Activated T-cell treated with anti-CD3 and anti-CD28 coated beads for 48 hours (primary cell): ENCODE measurements around the gene METTL14.

Source experiments
- DNase-seq: peaks from one replicate; pipeline ENCODE4 v3.0.0-alpha.2; 2020; ENCODE audit warnings: low read depth

Gene METTL14

DNA sequence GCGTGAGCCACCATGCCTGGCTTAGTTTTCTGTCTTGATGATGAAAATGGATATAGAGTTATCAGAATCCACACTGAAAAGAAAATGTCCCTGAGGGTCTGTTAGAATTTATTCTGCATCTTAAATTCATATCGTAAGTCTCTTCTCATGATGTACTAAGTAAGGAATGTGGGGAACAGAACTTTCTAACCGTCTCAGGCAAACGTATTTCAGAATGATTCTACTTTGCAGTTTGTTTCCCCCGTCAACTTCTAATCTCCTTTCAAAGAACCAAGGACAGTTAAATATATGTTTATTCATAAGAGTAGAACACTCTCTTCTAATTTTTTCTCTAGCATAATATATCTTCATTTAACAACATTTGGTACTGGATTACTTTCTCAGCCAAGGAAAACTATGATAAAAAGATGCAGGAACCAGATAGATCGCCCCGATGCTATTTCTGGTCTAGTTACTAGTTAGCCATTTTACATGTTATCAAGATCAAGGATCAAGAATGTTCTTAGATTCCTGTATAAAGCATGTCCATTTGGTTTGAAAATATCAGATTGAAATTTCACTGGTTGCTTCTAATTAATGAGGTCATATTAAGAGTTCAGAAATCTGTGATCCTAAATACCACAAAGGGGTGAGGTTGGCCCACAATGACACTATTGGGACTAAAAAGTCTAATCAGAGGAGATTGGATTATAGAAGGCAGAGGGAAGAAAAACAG is 49.5 kb downstream of the METTL14 start:
- no peak for DNase-seq

DNA sequence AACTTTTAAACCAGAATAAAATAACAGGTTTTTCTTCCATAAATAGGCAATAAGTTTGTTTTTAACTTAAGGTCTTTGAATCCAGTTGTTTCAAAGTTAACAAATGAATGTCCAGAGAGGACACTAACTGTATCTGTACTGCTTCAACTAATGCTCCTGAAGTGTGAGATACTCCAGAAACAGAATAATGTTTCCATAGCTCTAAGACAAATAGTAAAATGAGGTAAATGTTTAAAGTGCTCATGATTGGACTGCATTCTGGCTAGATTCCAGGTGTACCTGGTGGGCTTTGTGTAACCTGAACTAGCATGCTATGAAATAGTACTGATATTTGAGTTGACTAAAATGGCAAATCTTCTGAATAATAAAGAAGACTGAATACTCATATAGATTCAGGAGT is 51.7 kb downstream of the METTL14 start:
- no peak for DNase-seq

DNA sequence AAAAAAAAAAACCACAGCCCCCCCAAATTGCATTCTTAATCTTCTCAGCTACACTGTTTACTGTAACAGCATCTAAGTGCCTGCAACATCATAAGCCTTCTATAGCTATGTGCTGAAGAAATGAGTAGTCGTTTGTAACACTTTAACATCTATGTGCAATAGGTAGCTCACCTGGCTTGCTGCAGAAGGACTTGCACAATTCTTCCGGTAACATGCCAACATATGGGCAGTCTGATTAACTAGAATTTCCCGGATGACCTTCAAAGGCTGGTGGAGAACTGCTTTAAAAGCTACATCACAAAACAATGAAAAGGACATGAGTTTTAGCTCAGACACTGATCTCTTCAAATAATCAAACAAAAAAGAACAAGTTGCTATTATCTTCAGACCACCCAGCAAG is 52.9 kb downstream of the METTL14 start:
- DNase-seq: no peak

DNA sequence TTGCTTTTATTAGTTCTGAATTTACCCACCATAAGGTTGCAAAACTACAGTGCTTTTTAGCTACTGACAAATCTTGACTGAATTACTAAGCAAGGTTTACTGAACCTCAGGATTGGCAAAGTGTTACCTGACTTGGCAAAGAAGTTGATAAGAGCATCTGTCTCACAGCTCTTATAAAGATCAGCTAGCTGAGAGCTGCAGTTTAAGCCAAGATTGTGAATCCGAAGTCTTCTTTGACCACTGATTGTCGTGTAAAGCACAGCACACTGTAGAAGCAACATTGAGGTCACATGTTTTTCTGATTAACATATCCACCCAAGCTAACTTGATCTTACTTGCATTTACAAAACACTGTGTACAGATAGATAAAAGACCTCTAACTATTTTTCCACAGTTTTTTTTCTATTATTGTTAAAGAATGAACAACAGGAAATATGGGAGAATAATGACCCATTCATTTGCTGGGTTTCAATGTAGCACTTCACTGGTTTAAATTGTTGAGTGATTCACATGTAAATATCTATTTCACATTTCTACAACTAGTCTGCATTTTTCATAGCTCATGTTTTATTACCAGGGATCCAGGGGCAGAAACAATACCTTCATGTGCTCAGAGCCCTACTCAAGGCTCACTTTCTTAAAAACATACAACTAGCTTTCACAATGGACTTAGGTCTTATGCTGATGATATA is 54.0 kb downstream of the METTL14 start:
- DNase-seq: no peak

DNA sequence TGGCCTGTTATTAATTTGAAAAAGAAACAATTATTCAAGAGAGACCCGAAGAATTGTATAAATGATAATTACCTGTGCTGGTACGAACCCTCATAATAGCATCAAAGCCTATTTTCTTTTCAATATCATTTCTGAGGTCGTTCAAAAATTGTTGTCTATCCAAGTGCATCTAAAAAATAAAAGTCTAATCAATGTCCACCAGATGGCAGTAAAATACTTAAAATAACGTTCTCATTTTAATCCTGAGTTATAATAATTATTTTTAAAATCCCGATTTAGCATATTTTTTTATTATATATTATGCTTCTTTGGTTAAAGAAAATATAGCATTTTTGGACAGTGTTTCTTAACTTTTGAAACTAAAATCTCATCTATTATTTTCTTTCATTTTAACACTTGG is 55.7 kb downstream of the METTL14 start:
- no peak for DNase-seq

DNA sequence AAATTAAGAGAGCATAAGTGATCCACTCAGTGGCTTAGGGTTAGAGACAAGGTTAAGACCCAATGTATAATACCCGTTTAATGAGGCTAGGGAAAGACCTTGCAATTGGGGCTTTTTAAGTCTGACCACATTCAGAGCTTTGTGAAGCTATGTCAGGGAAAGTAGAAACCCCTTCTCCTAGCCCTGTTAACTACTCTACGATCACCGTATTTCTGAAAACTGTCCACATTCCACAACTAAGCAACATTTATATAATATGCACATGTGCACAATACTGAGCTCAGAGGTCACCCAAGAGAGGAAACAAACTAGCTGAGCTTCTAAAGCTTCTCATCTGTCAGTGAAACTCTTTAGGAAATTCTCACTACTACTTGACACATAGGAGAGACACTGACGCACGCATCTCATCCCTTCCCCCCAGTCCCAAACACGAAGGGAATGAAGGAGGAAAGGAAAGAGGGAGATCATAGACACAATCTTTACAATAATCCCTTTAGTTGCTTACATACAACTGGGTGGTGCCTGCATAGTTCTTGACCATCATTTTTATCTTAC is 56.2 kb downstream of the METTL14 start:
- DNase-seq: no peak

DNA sequence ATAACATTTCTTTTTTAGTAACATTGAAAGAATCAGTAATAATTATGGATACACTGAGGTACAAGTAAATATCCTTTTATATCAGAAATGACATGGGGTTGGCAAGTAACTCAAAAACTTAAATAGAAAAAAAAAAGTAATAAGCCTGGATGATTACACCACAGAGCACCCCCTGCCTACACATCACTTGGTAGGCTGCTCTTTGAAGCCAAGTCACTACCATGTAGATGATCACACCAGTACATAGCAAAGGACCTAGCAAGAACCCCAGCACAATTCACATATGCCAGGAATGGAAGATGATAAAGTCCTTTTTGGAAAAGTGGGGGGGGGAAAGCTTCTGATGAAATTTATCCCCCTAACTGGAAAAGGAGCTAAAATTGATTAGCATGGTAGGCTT is 56.9 kb downstream of the METTL14 start:
- no peak for DNase-seq

DNA sequence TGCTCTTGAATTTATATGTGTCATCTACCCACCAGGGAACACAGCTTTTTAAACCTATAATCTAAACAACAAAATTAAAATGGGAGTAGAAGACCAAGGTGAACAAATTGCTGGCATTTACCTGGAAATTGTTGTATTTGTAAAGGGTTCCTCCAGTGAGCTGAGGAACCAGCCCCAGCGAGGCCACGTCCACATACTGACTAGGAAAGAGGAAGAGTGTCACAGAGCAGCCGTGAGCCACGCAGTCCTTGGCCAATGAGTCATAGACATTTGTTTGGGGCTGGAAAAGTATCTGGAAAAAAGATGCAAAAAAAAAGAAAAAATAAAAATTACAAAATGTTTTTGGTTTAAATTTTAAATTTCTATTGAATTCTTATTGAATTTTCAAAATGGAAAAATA is 58.7 kb downstream of the METTL14 start:
- no peak for DNase-seq

DNA sequence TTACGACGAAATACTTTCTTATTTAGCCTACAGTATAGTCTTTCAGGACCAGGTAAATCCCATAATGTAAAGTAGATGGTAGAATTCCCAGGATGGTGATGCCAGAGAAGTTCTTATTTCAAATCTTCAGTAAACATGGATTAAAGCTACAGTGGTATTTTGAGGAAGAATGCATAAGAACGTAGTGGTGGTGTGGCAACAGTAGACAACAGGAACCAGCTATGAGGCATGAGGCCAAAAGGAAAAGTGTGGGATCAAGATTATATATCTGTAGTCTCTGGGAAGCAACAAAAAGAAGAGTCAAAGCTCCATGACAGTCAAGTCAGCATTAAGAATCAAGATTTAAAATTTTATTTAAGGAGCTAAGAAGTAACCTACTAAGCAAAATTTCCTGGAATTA is 60.2 kb downstream of the METTL14 start:
- DNase-seq: no peak

DNA sequence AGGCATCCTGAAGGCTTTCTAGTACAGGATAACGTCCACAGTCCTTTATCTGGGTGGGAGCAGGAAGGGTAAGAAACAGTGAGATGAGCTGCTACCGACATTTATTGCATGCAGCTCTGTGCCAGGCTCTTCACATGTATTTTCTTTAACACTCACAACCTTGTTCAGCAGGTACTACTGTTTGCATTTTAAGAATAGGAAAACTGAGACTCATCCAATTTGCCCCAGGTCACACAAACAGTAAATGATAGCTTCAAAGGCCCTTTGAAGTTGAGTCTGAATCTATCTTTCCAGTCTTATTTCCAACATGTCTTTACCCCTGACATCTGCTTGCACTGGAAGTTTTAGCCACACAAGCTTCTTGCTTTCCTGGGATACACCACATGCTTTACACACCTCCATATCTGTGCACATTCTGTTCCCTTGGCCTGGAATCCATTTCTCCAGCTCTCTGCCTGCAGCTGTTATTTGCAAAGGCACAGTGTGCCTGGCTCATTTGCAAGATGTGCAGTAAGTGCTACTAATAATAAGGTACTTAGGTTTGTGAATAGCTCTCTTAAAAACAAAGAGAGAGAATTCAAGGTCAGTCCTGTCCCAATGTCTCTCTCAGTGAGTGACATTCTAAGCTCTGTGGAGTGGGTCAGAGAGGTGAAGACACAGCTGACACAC is 61.2 kb downstream of the METTL14 start:
- no peak for DNase-seq

DNA sequence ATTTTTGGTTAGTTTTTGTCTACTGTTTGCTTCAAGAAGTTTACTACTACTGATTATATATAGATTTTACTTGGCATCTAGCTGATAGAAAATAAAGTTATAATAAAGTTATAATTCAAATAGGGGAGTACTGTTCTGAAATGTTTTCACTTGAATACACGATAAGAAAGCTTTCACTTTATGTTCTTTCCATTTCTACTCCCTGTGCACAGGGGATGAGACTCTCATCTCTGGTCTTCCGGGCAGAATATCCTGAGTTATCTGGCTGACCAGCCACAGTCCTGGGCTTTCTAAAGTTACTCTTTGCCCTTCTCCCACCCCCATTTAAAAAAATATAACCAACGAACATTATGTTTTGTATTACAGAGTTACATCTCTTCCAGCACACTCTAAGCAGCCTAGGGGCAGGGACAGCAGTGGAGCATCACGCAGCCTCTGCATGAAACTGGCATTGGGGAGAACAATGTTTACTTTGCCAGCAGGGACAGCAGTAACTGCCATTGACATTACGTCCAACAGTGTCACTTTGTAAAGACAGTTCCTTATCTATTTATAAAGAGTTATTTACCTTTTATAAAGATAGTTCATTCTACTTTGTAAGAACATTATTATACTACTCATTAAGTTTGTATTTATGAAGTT is 64.3 kb downstream of the METTL14 start:
- no peak for DNase-seq

DNA sequence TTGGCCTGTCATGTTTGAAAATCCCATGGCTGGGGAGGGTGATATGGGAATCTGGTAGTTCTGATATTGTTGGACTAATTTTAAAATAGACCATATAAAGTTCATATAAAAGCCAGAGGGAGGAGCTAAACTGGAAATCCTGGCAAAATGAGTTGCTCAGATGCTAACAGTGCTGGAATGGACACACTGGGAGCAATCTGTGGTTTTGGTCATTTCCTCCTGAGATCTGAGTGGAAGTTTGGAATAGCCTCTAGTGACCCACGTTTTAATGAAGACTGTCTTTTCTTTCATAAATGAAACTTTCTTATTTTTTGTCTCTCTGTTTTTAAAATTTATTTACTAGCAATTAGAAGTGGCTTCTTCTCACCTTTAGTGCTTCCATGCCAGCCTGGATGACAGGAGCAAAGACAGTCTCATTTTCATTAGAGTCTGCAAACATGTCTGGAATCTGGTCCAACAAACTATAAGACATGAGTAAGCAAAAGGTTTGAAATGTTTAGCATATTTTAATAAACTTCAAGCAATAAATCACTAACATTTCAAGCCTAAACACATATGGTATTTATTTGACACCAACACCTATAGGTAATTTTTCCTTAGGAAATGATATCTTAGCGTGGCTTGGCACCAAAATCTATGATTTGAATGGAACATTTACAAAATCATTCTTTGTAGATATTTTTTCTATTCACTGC is 66.6 kb downstream of the METTL14 start:
- no peak for DNase-seq

DNA sequence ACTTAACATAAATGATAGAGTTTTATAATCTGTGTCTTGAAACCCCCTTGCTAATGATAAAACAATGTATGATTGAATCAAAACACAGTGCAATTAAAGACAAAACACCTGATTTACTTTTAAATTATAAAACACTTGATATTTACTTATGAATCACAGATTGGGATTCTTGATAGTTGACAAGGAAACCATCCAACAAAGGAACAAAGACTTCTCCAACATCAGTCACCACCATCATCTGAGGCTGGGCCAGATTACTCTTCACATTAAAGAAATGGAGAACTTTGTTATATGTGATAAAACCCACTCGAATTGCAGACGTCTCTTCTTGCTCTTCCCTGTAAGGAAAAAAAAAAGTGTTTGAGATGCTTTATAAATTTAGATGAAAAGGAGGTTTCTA is 67.4 kb downstream of the METTL14 start:
- no peak for DNase-seq

DNA sequence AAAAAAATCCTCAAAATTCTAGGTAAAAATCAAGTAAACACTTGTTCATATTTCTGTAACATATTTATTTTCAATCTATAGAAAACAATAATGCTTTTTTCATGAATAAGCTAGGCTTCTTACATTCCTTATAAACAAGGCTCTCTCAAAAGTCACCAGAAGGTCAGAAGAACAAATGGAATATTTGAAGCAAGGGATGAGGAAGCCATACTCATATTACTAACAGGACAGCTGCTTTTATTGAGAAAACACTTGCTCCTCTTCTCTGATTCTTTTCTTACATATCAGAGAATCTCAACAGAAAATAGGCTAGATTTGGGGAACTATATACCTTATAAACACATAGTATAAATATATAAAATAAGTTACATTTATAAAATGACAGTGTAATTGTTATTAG is 67.9 kb downstream of the METTL14 start:
- no peak for DNase-seq

DNA sequence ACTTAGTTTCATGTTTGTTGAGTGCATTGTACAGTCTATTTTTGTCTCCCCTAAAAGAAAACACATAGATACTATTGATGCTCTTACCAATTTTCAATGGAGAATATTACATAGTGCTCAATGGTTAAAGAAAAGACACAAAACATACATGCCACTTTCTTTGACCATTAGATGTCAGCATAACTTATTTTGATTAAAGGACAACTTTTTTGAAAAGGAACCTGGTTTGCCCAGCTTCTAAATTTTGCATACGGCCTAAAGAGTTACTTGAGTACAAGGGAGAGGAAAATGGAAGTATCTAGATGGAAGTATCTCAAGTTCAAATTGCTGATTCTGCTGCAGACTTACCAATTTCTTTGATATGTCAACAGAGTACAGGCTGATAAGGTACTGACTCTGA is 68.5 kb downstream of the METTL14 start:
- no peak for DNase-seq

DNA sequence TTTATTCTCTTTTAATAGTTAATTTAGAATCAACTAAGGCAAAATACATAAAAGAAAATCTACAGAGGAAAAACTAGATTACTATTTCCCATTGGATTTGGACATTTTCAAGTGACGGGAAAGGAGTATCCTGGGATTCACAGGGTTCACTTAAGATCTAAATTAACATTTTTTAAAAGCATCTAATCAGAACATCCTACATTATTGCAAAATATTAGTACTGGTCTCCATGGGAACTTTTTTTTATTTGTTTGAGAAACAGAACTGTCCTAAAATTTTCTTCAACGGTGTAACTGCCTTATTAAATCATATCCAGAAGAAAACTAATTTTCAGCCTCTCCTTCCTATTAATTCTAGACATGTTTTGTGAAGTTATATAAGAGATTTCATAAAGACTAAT is 69.7 kb downstream of the METTL14 start:
- no peak for DNase-seq

DNA sequence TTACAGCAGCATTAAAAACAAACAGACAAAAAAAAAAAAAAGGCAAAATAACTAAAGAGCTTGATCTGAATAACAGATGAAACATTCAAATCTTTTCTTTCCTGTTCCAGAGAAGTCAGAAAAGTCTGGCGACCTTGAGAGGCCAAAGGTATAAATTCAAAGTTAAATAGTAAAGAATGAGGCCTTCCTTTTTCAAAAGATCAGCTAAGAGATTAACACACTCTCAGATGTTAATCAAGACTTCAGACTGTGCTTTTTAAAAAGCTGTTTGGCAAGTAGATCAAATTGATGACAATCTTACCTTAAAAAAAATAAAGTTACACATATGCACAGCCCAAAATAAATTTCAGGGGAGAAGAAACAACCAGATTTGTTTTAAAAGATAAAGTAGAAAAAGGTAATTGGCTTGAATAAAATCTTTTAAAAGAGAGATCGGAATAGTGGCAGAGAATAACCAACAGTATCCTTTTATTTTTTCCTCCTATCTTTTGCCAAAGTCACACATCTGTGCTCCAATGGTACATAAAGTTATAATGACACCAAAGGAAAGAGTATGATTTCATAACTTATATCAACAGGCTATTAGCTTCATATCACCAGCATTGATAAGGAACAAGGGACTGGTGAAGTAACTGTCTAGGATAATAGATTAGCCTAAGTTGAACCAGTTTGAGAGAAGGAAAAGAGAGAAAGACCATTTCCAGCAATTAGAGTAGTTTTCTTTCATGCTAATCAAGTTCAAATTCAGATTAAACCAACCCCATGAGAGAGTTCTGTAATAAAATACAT is 70.4 kb downstream of the METTL14 start:
- no peak for DNase-seq

DNA sequence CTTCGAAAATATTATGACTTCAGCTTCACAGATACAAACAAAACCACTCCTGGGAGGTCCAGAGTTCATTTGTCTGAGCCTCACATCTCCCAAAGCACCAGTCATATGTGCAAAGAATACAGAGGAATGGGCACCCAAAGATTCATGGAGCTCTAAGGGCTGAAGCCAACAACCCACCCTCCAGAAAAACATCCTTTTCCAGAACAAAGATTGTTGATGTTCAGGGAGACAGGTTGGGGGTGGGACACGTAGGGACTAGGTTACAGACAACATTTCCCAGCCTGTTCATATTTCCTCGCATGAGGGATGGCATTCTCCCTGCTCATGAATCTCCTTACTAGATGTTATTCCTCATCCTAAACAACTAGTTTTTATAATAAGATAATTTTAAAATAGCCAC is 71.2 kb downstream of the METTL14 start:
- no peak for DNase-seq

DNA sequence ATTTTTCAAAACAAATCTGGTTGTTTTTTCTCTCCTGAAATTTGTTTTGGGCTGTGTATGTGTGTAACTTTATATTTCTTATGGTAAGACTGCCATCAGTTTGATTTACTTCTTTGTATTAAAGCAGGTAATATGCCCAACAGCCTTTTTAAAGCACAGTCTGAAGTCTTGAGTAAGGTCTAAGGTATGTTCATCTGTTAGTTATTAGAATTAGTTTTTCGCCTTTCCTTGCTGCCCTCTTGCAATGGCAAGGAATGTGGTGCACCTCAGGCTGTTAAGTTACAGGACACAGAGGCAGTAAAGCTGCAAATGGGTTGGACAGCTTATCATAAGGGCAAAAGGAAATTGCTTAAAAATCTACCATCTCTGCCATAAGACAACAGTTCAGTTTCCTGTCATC is 71.8 kb downstream of the METTL14 start:
- no peak for DNase-seq

DNA sequence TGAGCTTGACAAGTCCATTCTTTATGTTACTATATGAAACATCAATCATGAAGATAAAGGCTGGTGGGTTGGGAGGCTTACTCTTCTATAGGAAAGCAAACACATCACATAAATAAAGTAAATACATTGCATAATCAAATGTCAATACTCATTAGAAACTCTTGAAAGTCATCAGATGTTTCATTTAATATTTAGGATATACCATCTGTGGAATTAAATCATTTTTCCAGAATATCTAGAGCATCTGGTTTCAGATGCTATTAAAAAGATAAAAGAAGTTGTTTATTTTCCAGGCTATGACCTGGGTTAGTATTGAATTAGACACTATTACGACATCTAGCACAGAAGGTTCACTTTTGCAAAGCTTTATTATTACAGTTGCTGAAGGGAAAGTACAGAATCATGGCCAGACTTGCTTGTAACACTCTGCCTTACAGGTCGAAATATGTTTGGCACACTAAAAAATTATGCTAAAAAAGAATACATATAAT is 72.6 kb downstream of the METTL14 start:
- no peak for DNase-seq

DNA sequence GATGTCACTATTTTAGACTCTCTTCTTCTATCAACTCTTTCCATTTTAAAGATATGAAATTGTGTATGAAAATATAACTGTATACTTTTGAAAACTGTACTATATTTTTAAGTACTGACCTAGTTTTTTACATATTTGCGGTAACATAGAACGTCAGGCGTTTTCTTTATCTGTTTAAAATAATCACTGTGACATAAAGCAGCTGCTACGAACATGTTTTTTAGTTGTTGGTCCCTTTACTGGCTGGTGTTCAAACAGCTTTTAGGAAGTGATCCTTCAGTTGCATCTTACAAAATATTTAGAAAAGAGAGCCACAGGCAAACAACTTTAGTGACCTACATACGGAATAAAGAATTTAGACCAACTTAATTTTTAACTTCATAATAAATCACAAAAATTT is 73.1 kb downstream of the METTL14 start:
- DNase-seq: no peak
